Hepatocyte (in vitro differentiated cells): ENCODE data around the gene THSD4.

Experiments
- EZH2phosphoT487 ChIP-seq: fragments of 200-600 bp; sonication (generic); IDR thresholded peaks from one replicate; pipeline ENCODE4 v1.6.1; 2018; ENCODE audit warnings: antibody characterized with exemption, mild to moderate bottlenecking, low read depth, moderate library complexity; ENCODE audit not compliant: unreplicated experiment, severe bottlenecking
- TF ChIP-seq, protein P1 (sequence below): fragments of 200-600 bp; sonication (generic); IDR thresholded peaks from 2 replicates; pipeline ENCODE4 v1.5.1; 2016; ENCODE audit warnings: antibody characterized with exemption, mild to moderate bottlenecking; ENCODE audit not compliant: poor library complexity

DNA sequence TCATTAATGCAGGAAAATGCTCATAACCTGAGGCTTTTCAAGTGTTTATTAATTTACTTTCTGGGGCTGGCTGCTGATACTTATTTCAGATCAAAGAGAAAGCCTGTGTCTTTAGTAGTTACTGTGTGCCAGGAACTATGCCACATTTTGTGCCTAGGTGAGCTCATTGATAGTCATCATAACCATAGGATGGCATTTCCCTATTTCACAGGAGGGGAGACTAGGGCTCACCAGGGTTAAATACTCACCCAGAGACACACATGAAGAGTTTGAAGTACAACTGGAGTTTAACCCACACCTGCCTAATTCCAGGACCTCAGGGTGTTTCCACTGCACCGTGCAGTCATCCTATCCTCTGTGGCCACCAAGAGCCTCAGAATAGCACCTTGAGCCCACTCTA, 430.7 kb downstream of the THSD4 start:
- TF ChIP-seq, protein P1, sequence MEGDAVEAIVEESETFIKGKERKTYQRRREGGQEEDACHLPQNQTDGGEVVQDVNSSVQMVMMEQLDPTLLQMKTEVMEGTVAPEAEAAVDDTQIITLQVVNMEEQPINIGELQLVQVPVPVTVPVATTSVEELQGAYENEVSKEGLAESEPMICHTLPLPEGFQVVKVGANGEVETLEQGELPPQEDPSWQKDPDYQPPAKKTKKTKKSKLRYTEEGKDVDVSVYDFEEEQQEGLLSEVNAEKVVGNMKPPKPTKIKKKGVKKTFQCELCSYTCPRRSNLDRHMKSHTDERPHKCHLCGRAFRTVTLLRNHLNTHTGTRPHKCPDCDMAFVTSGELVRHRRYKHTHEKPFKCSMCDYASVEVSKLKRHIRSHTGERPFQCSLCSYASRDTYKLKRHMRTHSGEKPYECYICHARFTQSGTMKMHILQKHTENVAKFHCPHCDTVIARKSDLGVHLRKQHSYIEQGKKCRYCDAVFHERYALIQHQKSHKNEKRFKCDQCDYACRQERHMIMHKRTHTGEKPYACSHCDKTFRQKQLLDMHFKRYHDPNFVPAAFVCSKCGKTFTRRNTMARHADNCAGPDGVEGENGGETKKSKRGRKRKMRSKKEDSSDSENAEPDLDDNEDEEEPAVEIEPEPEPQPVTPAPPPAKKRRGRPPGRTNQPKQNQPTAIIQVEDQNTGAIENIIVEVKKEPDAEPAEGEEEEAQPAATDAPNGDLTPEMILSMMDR = no peak
- TF ChIP-seq EZH2phosphoT487 = no peak
